Measurements from ENCODE around the gene C6. TPM values are rescaled to one million over a fixed set of nuclear protein-coding genes. Genes with fewer than 3 reads are reported as not detected.

C6 gene
- total RNA-seq, 1 donor = not detected

DNA sequence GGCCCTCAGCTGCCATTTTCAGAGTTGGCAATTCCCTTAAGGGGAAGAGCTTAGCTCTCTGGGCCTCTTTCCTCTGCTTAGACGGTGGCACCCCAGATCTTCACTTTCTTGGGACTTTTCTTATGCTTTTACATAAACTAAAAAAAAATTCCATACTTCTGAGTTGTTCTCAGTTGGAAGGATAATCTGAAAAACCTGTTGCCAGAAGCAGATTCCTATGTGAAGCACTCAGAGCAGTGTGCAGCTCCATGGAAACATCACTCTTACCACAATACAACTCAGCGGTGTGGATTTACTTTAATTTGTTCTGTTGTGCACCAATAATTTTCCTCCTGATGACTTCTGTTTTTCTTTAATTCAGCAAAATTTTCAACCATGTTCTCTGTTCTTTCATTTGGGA lies 98.1 kb downstream of the C6 start:
- Histone ChIP-seq H3K4me1 (ENCODE audit: insufficient read depth, low read length) (no peaks in the 10 kb centered on the region), H3K9me3 (ENCODE audit: low read depth, low read length) (no peaks in the 10 kb centered on the region), H3K27me3 (ENCODE audit: insufficient read depth, low read length) (no peaks in the 10 kb centered on the region), H3K4me3 (ENCODE audit: low read length) (no peak overlapping the region)

DNA sequence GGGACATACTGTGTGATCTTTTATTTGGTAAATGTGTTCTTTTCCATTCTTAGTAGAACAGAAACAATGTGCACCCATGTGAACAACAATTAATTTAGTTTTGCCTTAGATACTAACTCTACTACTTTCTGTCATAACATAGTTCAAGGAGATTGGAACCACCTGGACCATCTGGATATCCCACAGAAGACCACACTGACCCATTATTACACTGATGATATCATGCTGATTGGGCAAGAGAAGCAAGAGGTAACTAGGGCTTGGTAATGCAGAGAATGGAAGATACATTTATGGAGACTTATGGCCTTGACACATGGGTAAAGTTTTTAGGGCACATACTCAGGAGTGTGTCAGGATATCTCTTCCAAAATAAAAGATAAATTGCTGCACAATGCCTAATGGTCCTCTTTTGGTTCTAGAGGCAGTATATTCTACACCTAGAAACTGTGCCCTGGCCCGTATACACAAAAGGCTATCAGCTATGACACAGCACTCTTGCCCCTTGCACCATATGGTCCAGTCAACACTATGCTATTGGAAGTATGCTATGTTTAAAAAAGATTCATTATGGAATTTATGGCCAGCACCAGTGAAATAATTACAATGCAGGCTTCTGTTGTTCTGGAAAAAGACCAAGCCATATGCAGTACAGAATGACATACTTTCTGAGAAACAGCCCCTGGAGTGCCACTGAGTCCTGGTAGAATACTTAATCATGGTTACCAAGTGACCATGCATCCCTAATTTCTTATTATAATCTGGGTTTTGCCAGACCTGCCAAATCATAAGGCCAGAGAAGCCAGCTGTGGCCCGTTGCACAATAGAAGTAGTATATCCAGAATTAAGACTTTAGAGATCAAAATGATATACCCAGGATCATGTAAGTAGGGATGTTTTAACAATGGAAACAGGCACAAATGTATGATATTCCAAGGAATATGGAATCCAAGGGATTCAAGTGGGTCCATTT lies 100.6 kb downstream of the C6 start:
- H3K4me1 ChIP-seq (ENCODE audit: insufficient read depth, low read length) = no peaks in the 10 kb centered on the region
- H3K9me3 ChIP-seq (ENCODE audit: low read depth, low read length) = no peaks in the 10 kb centered on the region
- no peaks in the 10 kb centered on the region for H3K27me3 ChIP-seq (ENCODE audit: insufficient read depth, low read length)
- no peak overlapping the region for H3K4me3 ChIP-seq (ENCODE audit: low read length)

DNA sequence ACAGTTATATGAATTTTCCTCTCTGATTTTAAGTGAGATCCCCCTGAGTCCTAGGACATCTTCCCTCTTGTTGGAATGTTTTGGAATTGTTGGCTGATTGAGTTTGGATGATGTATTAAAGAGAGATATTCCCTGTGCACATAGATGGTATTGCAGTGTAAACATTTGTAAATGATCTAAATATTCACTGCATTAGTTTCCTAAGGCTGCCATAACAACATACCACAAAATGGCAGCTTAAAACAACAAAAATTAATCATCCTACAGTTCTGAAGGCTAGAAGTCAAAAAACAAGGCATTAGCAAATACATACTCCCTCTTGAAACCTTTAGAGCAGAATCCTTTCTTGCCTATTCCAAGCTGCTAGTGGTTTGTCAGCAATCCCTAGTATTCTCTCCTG lies 104.1 kb downstream of the C6 start:
- H3K4me3 ChIP-seq (ENCODE audit: low read length) = no peak overlapping the region
- H3K27me3 ChIP-seq (ENCODE audit: insufficient read depth, low read length) = no peaks in the 10 kb centered on the region
- no peaks in the 10 kb centered on the region for H3K9me3 ChIP-seq (ENCODE audit: low read depth, low read length)
- no peaks in the 10 kb centered on the region for H3K4me1 ChIP-seq (ENCODE audit: insufficient read depth, low read length)

DNA sequence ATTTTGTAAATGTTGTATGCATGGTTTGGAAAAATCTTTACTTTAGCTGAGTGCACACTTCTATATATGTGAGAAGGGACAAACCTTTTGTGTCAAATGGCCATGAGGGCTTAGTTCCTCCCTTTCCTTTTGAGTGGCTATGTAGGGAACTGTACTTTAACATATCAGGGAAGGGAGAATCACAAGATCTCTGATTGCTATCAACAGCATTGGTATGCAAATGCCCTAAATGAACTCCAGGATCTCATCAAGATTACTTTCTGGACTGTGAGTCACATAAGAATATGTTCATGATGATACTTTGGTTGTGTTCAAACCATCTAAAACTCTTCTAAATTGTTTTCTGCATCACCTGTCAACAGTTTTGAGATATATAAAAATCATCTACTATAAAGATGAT lies 111.0 kb downstream of the C6 start:
- no peaks in the 10 kb centered on the region for H3K9me3 ChIP-seq (ENCODE audit: low read depth, low read length)
- H3K4me1 ChIP-seq (ENCODE audit: insufficient read depth, low read length) = no peaks in the 10 kb centered on the region
- no peak overlapping the region for H3K4me3 ChIP-seq (ENCODE audit: low read length)
- no peaks in the 10 kb centered on the region for H3K27me3 ChIP-seq (ENCODE audit: insufficient read depth, low read length)

DNA sequence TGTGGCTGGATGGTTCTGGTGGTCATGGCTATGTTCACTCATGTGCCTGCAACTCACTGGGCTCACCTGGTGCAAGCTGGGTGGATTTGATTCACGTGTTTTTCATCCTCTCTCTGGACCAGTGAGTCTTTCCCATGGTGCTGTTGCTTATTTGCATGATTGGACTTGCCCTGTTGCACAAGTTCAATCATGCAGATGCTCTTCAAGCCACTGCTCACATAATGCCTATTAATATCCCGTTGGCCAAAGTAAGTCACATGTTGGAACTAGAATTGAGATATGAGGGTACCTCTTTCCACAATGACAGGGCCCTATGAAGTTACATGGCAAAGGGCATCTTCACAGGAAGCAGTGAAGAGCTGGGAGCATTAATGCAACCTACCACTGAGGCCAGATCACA lies 115.7 kb downstream of the C6 start:
- no peaks in the 10 kb centered on the region for H3K4me1 ChIP-seq (ENCODE audit: insufficient read depth, low read length)
- H3K9me3 ChIP-seq (ENCODE audit: low read depth, low read length) = no peaks in the 10 kb centered on the region
- no peak overlapping the region for H3K4me3 ChIP-seq (ENCODE audit: low read length)
- no peaks in the 10 kb centered on the region for H3K27me3 ChIP-seq (ENCODE audit: insufficient read depth, low read length)

DNA sequence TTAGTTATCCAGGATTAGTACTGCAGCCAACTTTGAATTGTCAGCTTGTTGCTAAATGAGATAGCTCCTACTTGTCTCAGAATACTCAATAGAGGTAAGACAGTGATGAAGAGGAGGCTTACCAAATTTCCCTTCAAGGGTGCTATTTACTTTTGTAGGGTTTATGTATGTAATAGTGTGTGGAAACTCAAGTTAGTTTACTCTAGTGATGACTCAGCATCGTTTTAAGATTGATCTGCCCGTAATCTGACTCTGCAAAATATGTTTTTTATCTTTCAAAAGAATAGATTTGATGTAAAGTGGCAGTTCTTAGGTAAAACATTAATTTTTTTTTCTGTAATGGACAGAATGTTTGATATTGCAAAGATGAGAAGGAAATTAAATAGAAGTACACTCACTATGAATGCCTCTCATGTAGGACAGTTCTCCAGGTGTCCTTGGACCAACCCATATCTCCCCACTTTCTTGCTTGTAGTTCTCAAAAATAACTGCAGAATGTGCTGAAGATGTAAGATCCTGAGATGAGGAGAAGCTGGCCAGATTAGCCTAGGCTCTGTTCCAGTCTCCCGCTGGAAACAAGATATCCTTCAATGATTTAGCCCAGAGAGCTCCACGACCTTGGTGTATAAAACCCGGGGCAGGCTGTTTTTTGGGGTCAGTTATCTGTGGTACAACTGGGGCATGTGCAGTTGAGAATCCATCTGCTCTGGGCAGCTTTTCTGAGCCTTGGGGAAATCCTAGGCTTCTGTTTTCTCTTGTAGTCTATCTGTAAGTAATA lies 117.8 kb downstream of the C6 start:
- no peak overlapping the region for H3K4me3 ChIP-seq (ENCODE audit: low read length)
- H3K4me1 ChIP-seq (ENCODE audit: insufficient read depth, low read length) = no peaks in the 10 kb centered on the region
- no peaks in the 10 kb centered on the region for H3K9me3 ChIP-seq (ENCODE audit: low read depth, low read length)

DNA sequence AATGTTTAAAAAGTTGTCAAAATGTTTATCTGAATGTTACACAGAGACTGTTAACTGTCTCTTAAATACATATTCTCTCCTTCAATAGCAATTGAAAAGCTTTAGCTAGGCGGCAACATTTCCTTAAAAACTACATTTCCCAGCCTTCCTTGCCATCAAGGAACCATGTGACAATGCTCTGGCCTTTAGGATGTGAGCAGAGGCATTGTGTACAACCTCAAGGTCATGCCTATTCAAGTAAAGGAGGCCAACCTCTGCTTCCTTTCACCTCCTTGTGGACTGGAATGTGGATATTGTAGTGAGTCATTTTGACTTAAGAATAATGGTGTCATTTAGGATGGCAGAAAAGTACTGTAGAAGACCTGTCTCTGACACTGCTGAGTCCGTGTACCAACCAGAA lies 118.5 kb downstream of the C6 start:
- no peaks in the 10 kb centered on the region for H3K27me3 ChIP-seq (ENCODE audit: insufficient read depth, low read length)

More for the DNA sequence above, 117.8 kb downstream of the C6 start:
- no peaks in the 10 kb centered on the region for H3K27me3 ChIP-seq (ENCODE audit: insufficient read depth, low read length)

DNA sequence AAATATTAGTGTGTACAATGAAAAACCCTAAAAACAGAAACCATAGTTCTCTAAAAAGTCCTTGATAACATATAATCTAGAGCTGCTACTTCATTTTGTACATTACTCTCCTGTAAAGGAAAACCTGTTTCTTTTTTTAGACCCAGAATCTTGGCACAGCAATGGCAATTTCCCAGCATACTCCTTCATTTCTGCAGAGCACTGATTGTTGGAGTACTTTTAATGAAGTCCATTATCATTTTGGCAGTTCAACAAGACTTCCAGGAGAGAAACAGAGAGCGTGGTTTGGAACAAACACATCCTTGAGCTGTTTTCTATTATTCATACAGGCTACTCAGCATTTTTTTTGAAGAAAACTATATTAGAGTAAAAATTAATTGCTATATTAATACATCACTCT lies 119.5 kb downstream of the C6 start:
- Histone ChIP-seq H3K4me1 (ENCODE audit: insufficient read depth, low read length) (no peaks in the 10 kb centered on the region), H3K27me3 (ENCODE audit: insufficient read depth, low read length) (no peaks in the 10 kb centered on the region), H3K4me3 (ENCODE audit: low read length) (no peak overlapping the region), H3K9me3 (ENCODE audit: low read depth, low read length) (no peaks in the 10 kb centered on the region)

More for the DNA sequence above, 118.5 kb downstream of the C6 start:
- Histone ChIP-seq H3K9me3 (ENCODE audit: low read depth, low read length) (no peaks in the 10 kb centered on the region), H3K4me1 (ENCODE audit: insufficient read depth, low read length) (no peaks in the 10 kb centered on the region), H3K4me3 (ENCODE audit: low read length) (no peak overlapping the region)

Other genes starting within 250 kb of the C6 start
- not detected for gene MROH2B, start 142.2 kb downstream of the C6 start, total RNA-seq